PC-3 (cell line): ENCODE data around the gene ZNF19. TPM values are rescaled to one million over a fixed set of nuclear protein-coding genes. Genes with fewer than 3 reads are reported as not detected.
A peak's percentile ranks its signal among the peaks of the same experiment; 100 is the strongest.

ENCODE experiments used
- ATAC-seq: fragments of 200-7000 bp; cut with Tn5 transposase; 2 replicates; pipeline ENCODE4 v1.9.1; 2020; ENCODE audit warnings: mild to moderate bottlenecking, moderate library complexity
- BruUV-seq: library from RNA; stranded (reverse); fragments of 400-500 nt; replicated peaks from 2 replicates; lab custom pipeline; 2021; lab: Mats Ljungman, UMichigan
- CTCF ChIA-PET: fragments of 300-600 bp; sonication (Branson Sonifier 250); formaldehyde crosslinking; loops from one replicate; lab custom pipeline; 2022; ENCODE audit warnings: antibody characterized with exemption; lab: Charles Lee
- POLR2A ChIA-PET: fragments of 300-600 bp; sonication (Branson Sonifier 250); formaldehyde crosslinking; loops from one replicate; lab custom pipeline; 2022; ENCODE audit warnings: antibody characterized with exemption; ENCODE audit not compliant: unreplicated experiment; lab: Charles Lee
- DNase-seq: peaks from one replicate; pipeline ENCODE4 v3.0.0-alpha.2; 2015
- H2AFZ ChIP-seq: fragments of 300-600 bp; sonication (generic); 2 replicates; pipeline ENCODE4 v1.6.0; 2016; ENCODE audit warnings: antibody characterized with exemption, low read length
- H3F3A ChIP-seq: fragments of 300-600 bp; sonication (generic); one replicate; pipeline ENCODE4 v1.6.0; 2017; ENCODE audit warnings: antibody characterized with exemption, low read length, control low read depth, mild to moderate bottlenecking; ENCODE audit not compliant: unreplicated experiment
- H3K27ac ChIP-seq: fragments of 300-600 bp; sonication (generic); 2 replicates; pipeline ENCODE4 v1.5.1; 2016; ENCODE audit warnings: mild to moderate bottlenecking, low read length
- H3K27me3 ChIP-seq: fragments of 300-600 bp; sonication (generic); 2 replicates; pipeline ENCODE4 v1.6.1; 2016; ENCODE audit warnings: low read length, mixed read lengths
- H3K36me3 ChIP-seq: fragments of 300-600 bp; sonication (generic); 2 replicates; pipeline ENCODE4 v1.6.1; 2016; ENCODE audit warnings: low read depth, mixed run types, low read length, mixed read lengths
- H3K4me1 ChIP-seq: fragments of 300-600 bp; sonication (generic); 2 replicates; pipeline ENCODE4 v1.5.1; 2016; ENCODE audit warnings: low read length; ENCODE audit not compliant: insufficient read depth
- H3K4me2 ChIP-seq: fragments of 300-600 bp; sonication (generic); 2 replicates; pipeline ENCODE4 v1.6.0; 2016; ENCODE audit warnings: low read length
- H3K4me3 ChIP-seq: fragments of 300-600 bp; sonication (generic); 2 replicates; pipeline ENCODE4 v1.5.1; 2016; ENCODE audit warnings: mild to moderate bottlenecking, low read length, mixed read lengths
- H3K79me2 ChIP-seq: fragments of 300-600 bp; sonication (generic); 2 replicates; pipeline ENCODE4 v1.6.1; 2017; ENCODE audit warnings: low read length, mixed read lengths
- H3K9ac ChIP-seq: fragments of 300-600 bp; sonication (generic); 2 replicates; pipeline ENCODE4 v1.6.0; 2016; ENCODE audit warnings: mild to moderate bottlenecking, low read length
- H3K9me2 ChIP-seq: fragments of 300-600 bp; sonication (generic); replicated peaks from 2 replicates; pipeline ENCODE4 v1.6.1; 2016; ENCODE audit warnings: mixed run types, low read length, mixed read lengths
- H3K9me3 ChIP-seq: fragments of 300-600 bp; sonication (generic); 2 replicates; pipeline ENCODE4 v1.6.1; 2016; ENCODE audit warnings: low read length, mixed read lengths
- H4K20me1 ChIP-seq: fragments of 300-600 bp; sonication (generic); 2 replicates; pipeline ENCODE4 v1.6.1; 2016; ENCODE audit warnings: low read length, mixed read lengths
- CTCF ChIP-seq: fragments of 300-600 bp; sonication (generic); conservative IDR thresholded peaks from 2 replicates; pipeline ENCODE4 v1.5.1; 2017; ENCODE audit warnings: antibody characterized with exemption, low read depth, mild to moderate bottlenecking, low read length
- EZH2 ChIP-seq: fragments of 300-600 bp; sonication (generic); IDR thresholded peaks from one replicate; pipeline ENCODE4 v1.6.1; 2017; ENCODE audit warnings: antibody characterized with exemption, mild to moderate bottlenecking, low read length; ENCODE audit not compliant: unreplicated experiment
- EZH2phosphoT487 ChIP-seq: fragments of 300-600 bp; sonication (generic); IDR thresholded peaks from 2 replicates; pipeline ENCODE4 v1.6.1; 2018; ENCODE audit warnings: mild to moderate bottlenecking, antibody characterized with exemption, low read length, borderline replicate concordance
- intact Hi-C: fragments of 100-400 bp; cut with micrococcal nuclease; formaldehyde crosslinking; loops from 2 replicates; pipeline ENCODE4 v1.9.0; 2023
- total RNA-seq: library from RNA; depleted of rRNA; stranded (reverse); fragments of >200 nt; gene quantifications from 2 replicates; pipeline ENCODE4 v1.2.3, GENCODE V29; 2014

ZNF19 gene
- total RNA-seq, 1 experiment from 2014 or later: 1.5 TPM

- ATAC-seq: no peak
- no TSS peak for BruUV-seq
These were observed 47.6 kb downstream of the ZNF19 start for GRCh38 chr16:71441348-71442050.

GRCh38 chr16:71440669-71441347, 48.3 kb downstream of the ZNF19 start:
- ChIA-PET CTCF (no interaction called here), POLR2A (no interaction called here)
- Histone ChIP-seq H3K9ac (no peak overlapping the region), H2AFZ (no peak overlapping the region), H3F3A (no peaks in the 10 kb centered on the region), H3K4me3 (no peak overlapping the region), H3K4me1 (no peaks in the 10 kb centered on the region), H3K4me2 (no peak overlapping the region), H3K9me3 (no peaks in the 10 kb centered on the region), H3K9me2 (no peaks in the 10 kb centered on the region), H3K79me2 (no peaks in the 10 kb centered on the region), H3K36me3 (no peaks in the 10 kb centered on the region), H4K20me1 (no peaks in the 10 kb centered on the region), H3K27ac (no peak overlapping the region), H3K27me3 (peaks cover 19% of the 10 kb centered on the region)
- DNase-seq: peak; percentile 12
- no peak for ATAC-seq
- intact Hi-C loops: no loop called here
- BruUV-seq: no TSS peak
- TF ChIP-seq EZH2 (no peak), CTCF (peak; percentile 57)

More at GRCh38 chr16:71441348-71442050, 47.6 kb downstream of the ZNF19 start:
- Histone ChIP-seq H3K4me2 (no peak overlapping the region), H3K27ac (no peak overlapping the region), H4K20me1 (no peaks in the 10 kb centered on the region), H3F3A (no peaks in the 10 kb centered on the region), H3K36me3 (no peaks in the 10 kb centered on the region), H3K79me2 (no peaks in the 10 kb centered on the region), H3K4me1 (no peaks in the 10 kb centered on the region), H3K9me2 (no peaks in the 10 kb centered on the region), H3K27me3 (peaks cover 19% of the 10 kb centered on the region), H3K9ac (no peak overlapping the region), H3K4me3 (no peak overlapping the region), H3K9me3 (no peaks in the 10 kb centered on the region), H2AFZ (no peak overlapping the region)
- CTCF ChIA-PET: no interaction called here
- POLR2A ChIA-PET: no interaction called here
- TF ChIP-seq EZH2phosphoT487 (no peak), EZH2 (no peak), CTCF (no peak)
- no peak for DNase-seq
- intact Hi-C loops: no loop called here

GRCh38 chr16:71439523-71439922, 49.6 kb downstream of the ZNF19 start:
- H3K27me3 ChIP-seq: peaks cover 19% of the 10 kb centered on the region
- ATAC-seq (no peak), DNase-seq (no peak)
- no peak overlapping the region for H3K9ac ChIP-seq
- H3K9me2 ChIP-seq: no peaks in the 10 kb centered on the region
- no peaks in the 10 kb centered on the region for H3K9me3 ChIP-seq
- ChIA-PET CTCF (no interaction called here), POLR2A (no interaction called here)
- H2AFZ ChIP-seq: no peak overlapping the region
- no peak overlapping the region for H3K27ac ChIP-seq
- TF ChIP-seq CTCF: no peak
- no peaks in the 10 kb centered on the region for H3K79me2 ChIP-seq
- no peaks in the 10 kb centered on the region for H3K36me3 ChIP-seq
- no peak overlapping the region for H3K4me2 ChIP-seq
- no peaks in the 10 kb centered on the region for H4K20me1 ChIP-seq
- intact Hi-C loops: no loop called here
- BruUV-seq: no TSS peak
- no peak overlapping the region for H3K4me3 ChIP-seq
- no peaks in the 10 kb centered on the region for H3K4me1 ChIP-seq
- H3F3A ChIP-seq: no peaks in the 10 kb centered on the region
